HepG2 (cell line): ENCODE measurements around the gene ZNF544. TPM values are rescaled to one million over a fixed set of nuclear protein-coding genes. Genes with fewer than 3 reads are reported as not detected.
A peak's percentile ranks its signal among the peaks of the same experiment; 100 is the strongest.

ENCODE experiments used
- CCDC6 ChIP-seq: sonication (generic); formaldehyde crosslinking; IDR thresholded peaks from 2 replicates; pipeline ENCODE4 v1.8.1; 2022; ENCODE audit warnings: mild to moderate bottlenecking, missing genetic modification reagents, moderate library complexity
- DRAP1 ChIP-seq: IDR thresholded peaks from 2 replicates; pipeline ENCODE4 v1.6.1; 2016; ENCODE audit warnings: missing genetic modification reagents, missing compliant biosample characterization
- E2F1 ChIP-seq: sonication (generic); formaldehyde crosslinking; IDR thresholded peaks from 2 replicates; pipeline ENCODE4 v1.5.0; 2020; ENCODE audit warnings: missing genetic modification reagents
- GABPB1 ChIP-seq: IDR thresholded peaks from 2 replicates; pipeline ENCODE4 v1.6.1; 2016; ENCODE audit warnings: mild to moderate bottlenecking, missing genetic modification reagents, moderate library complexity, missing compliant biosample characterization
- HNF1B ChIP-seq: sonication (generic); formaldehyde crosslinking; IDR thresholded peaks from 2 replicates; pipeline ENCODE4 v1.5.1; 2020; ENCODE audit warnings: mild to moderate bottlenecking, moderate library complexity, missing genetic modification reagents
- JARID2 ChIP-seq: sonication (generic); formaldehyde crosslinking; IDR thresholded peaks from 2 replicates; pipeline ENCODE4 v1.8.1; 2023; ENCODE audit warnings: missing genetic modification reagents, inconsistent platforms; ENCODE audit not compliant: insufficient replicate concordance
- LCORL ChIP-seq, 2 experiments: fragments of 450-650 bp in 1 of 2; sonication (generic) in 1 of 2; formaldehyde crosslinking in 1 of 2; IDR thresholded peaks; 2 replicates each; pipeline versions ENCODE4 v1.5.0 to v1.6.1; 2017 to 2020; ENCODE audit warnings: antibody characterized with exemption in 1 of 2, missing genetic modification reagents in 1 of 2
- MXD4 ChIP-seq: IDR thresholded peaks from 2 replicates; pipeline ENCODE4 v1.6.1; 2016; ENCODE audit warnings: mild to moderate bottlenecking, missing biosample characterization, missing genetic modification reagents
- PCBP2 ChIP-seq: fragments of 200-400 bp; formaldehyde crosslinking; optimal IDR thresholded peaks from 2 replicates; pipeline ENCODE3; 2018; ENCODE audit warnings: low read length, low read depth; ENCODE audit not compliant: poor library complexity, severe bottlenecking
- SMARCC2 ChIP-seq: fragments of 450-650 bp; IDR thresholded peaks from 2 replicates; pipeline ENCODE4 v1.6.1; 2017; ENCODE audit warnings: antibody characterized with exemption, mild to moderate bottlenecking
- SRSF4 ChIP-seq: fragments of 200-400 bp; formaldehyde crosslinking; IDR thresholded peaks from one replicate; pipeline ENCODE4 v1.6.1; 2018; ENCODE audit warnings: mild to moderate bottlenecking, low read depth, low read length, moderate library complexity; ENCODE audit not compliant: poor library complexity, severe bottlenecking
- TCF7L2 ChIP-seq: IDR thresholded peaks from 2 replicates; pipeline ENCODE4 v1.6.1; 2011; ENCODE audit warnings: mild to moderate bottlenecking, low read depth, low read length, moderate library complexity
- TEAD3 ChIP-seq: optimal IDR thresholded peaks from 2 replicates; pipeline ENCODE3; 2016; ENCODE audit warnings: borderline replicate concordance
- TFDP1 ChIP-seq: IDR thresholded peaks from 2 replicates; pipeline ENCODE4 v1.6.1; 2016; ENCODE audit warnings: missing compliant biosample characterization, missing genetic modification reagents, borderline replicate concordance
- ZBTB43 ChIP-seq: sonication (generic); formaldehyde crosslinking; conservative IDR thresholded peaks from 2 replicates; pipeline ENCODE4 v1.4.0; 2020; ENCODE audit warnings: missing genetic modification reagents
- ZC3H4 ChIP-seq: sonication (generic); formaldehyde crosslinking; IDR thresholded peaks from 2 replicates; pipeline ENCODE4 v1.4.0; 2020; ENCODE audit warnings: missing genetic modification reagents, borderline replicate concordance
- ZMYM3 ChIP-seq: sonication (generic); formaldehyde crosslinking; IDR thresholded peaks from 2 replicates; pipeline ENCODE4 v1.5.1; 2020; ENCODE audit warnings: mild to moderate bottlenecking, missing genetic modification reagents
- ZNF292 ChIP-seq: sonication (generic); formaldehyde crosslinking; IDR thresholded peaks from 2 replicates; pipeline ENCODE4 v1.8.1; 2022; ENCODE audit warnings: mild to moderate bottlenecking, low read depth, missing genetic modification reagents, borderline replicate concordance
- ZNF30 ChIP-seq: sonication (generic); formaldehyde crosslinking; IDR thresholded peaks from 2 replicates; pipeline ENCODE4 v1.5.0; 2020; ENCODE audit warnings: mild to moderate bottlenecking, missing genetic modification reagents
- ZNF740 ChIP-seq: sonication (generic); formaldehyde crosslinking; IDR thresholded peaks from 2 replicates; pipeline ENCODE4 v1.4.0; 2020; ENCODE audit warnings: missing genetic modification reagents
- ZNF790 ChIP-seq: sonication (generic); formaldehyde crosslinking; IDR thresholded peaks from 2 replicates; pipeline ENCODE4 v1.8.0; 2022; ENCODE audit warnings: missing genetic modification reagents, mild to moderate bottlenecking, borderline replicate concordance
- ZSCAN20 ChIP-seq: sonication (generic); formaldehyde crosslinking; IDR thresholded peaks from 2 replicates; pipeline ENCODE4 v1.4.0; 2020; ENCODE audit warnings: missing genetic modification reagents, mild to moderate bottlenecking, borderline replicate concordance
- polyA plus RNA-seq, 8 experiments: library from polyadenylated mRNA; depleted of rRNA in 3 of 8; stranded (reverse) in 7 of 8; unstranded in 1 of 8; fragments of >200 nt; fragmentation: Illumina TruSeq in 4 of 8; extraction: Trizol in 4 of 8; gene quantifications; 2 replicates each; pipeline versions ENCODE4 v1.2.1 to v1.2.3, GENCODE V29; 2011 to 2016; ENCODE audit warnings: low read depth in 4 of 8, missing spikeins in 1 of 8, mixed read lengths in 1 of 8; ENCODE audit not compliant: insufficient read depth in 1 of 8
- total RNA-seq, 5 experiments: library from RNA; depleted of rRNA; stranded (reverse); fragments of >200 nt; fragmentation: Illumina TruSeq; extraction: Trizol; gene quantifications; 2 replicates each; pipeline ENCODE4 v1.2.3, GENCODE V29; 2016; ENCODE audit warnings: low read depth in 1 of 5

The ZNF544 gene
- total and polyA plus RNA-seq, 2 of the 13 experiments (the other 11 are each of a cell fraction or from before 2014, with no cell fraction given) = 13.1 to 17.0 TPM

GRCh38 chr19:58305065-58305931 lies 76.6 kb downstream of the ZNF544 start, which contains the start of gene ERVK3-1 (continued):
- TF ChIP-seq ZNF30 (CRISPR knock-in tag) = no peak
- TF ChIP-seq PCBP2 = no peak
- no peak for TF ChIP-seq ZBTB43 (CRISPR knock-in tag)
- TF ChIP-seq DRAP1 (CRISPR knock-in tag) = peak; percentile 93
- TF ChIP-seq HNF1B = peak; percentile 68
- no peak for TF ChIP-seq TCF7L2
- TF ChIP-seq ZMYM3 = no peak; the same call in 1 of the 2 replicates
- TF ChIP-seq TFDP1 (CRISPR knock-in tag) = peak; percentile 65
- no peak for TF ChIP-seq SRSF4
- TF ChIP-seq ZSCAN20 (CRISPR knock-in tag) = no peak
- TF ChIP-seq TEAD3 (CRISPR knock-in tag) = peak; percentile 77
- no peak for TF ChIP-seq ZC3H4 (CRISPR knock-in tag)
- TF ChIP-seq SMARCC2 = no peak
- TF ChIP-seq CCDC6 (CRISPR knock-in tag) = no peak
- peak; percentile 89 for TF ChIP-seq MXD4 (CRISPR knock-in tag)
- TF ChIP-seq E2F1 (CRISPR knock-in tag) = peak; percentile 24; the same call in 1 of the 2 replicates
- no peak for TF ChIP-seq LCORL (IDR thresholded peaks at IDR 0.05)
- TF ChIP-seq LCORL (CRISPR knock-in tag; IDR thresholded peaks at IDR 0.05) = peak; percentile 34; the same call in 1 of the 2 replicates
- peak; percentile 99 for TF ChIP-seq GABPB1 (CRISPR knock-in tag)
- 0 out of 2 replicates have a peak, but pooled peaks have one; percentile 37 for TF ChIP-seq ZNF292 (CRISPR knock-in tag)
- TF ChIP-seq JARID2 (CRISPR knock-in tag) = no peak
- TF ChIP-seq ZNF790 (CRISPR knock-in tag) = 0 out of 2 replicates have a peak, but pooled peaks have one; percentile 48
- TF ChIP-seq ZNF740 = no peak
